GM12878 (cell line): ENCODE measurements around the gene TEX264. TPM values are rescaled to one million over a fixed set of nuclear protein-coding genes. Genes with fewer than 3 reads are reported as not detected.

ENCODE experiments used
- ATAC-seq: fragments of 200-7000 bp; cut with Tn5 transposase; 3 replicates; pipeline ENCODE4 v1.9.1; 2020; ENCODE audit warnings: mild to moderate bottlenecking, moderate library complexity
- BruUV-seq: library from RNA; stranded (reverse); fragments of 400-500 nt; replicated peaks from 2 replicates; lab custom pipeline; 2021; lab: Mats Ljungman, UMichigan
- CTCF ChIA-PET: fragments of 300-600 bp; sonication (Branson Sonifier 250); formaldehyde crosslinking; extraction: SDS; loops from one replicate; lab custom pipeline; 2021; ENCODE audit warnings: inconsistent platforms; lab: Yijun Ruan, JAX
- POLR2A ChIA-PET: fragments of 350-600 bp; formaldehyde crosslinking; extraction: SDS; loops from one replicate; lab custom pipeline; 2021; ENCODE audit warnings: inconsistent platforms; lab: Charles Lee
- RAD21 ChIA-PET: fragments of 300-600 bp; sonication (Branson Sonifier 250); formaldehyde crosslinking; loops from one replicate; lab custom pipeline; 2023; ENCODE audit warnings: antibody characterized with exemption; ENCODE audit not compliant: unreplicated experiment; lab: Charles Lee
- SMC1A ChIA-PET: fragments of 300-600 bp; sonication (Branson Sonifier 250); formaldehyde crosslinking; loops from one replicate; lab custom pipeline; 2023; ENCODE audit not compliant: unreplicated experiment, uncharacterized antibody; lab: Charles Lee
- DNase-seq: peaks from one replicate; pipeline ENCODE4 v3.0.0-alpha.2; 2011; ENCODE audit warnings: low read depth, low spot score
- FAIRE-seq: peaks from 3 replicates; lab custom pipeline; 2011; peaks lifted over from hg19 to GRCh38; lab: Jason Lieb, UNC
- H2AFZ ChIP-seq: 2 replicates; pipeline ENCODE4 v1.6.0; 2011; ENCODE audit warnings: low read depth, low read length, control low read depth; ENCODE audit not compliant: control insufficient read depth
- H3K27ac ChIP-seq: 2 replicates; pipeline ENCODE4 v1.5.1; 2011; ENCODE audit warnings: control low read depth; ENCODE audit not compliant: control insufficient read depth, insufficient read depth
- H3K27me3 ChIP-seq, 2 experiments: replicated peaks in 1 of 2; 2 replicates each; pipeline versions ENCODE4 v1.6.0 to v1.6.1; 2011; ENCODE audit warnings: low read length in 1 of 2; ENCODE audit not compliant: control insufficient read depth in 2 of 2, insufficient read depth in 2 of 2
- H3K36me3 ChIP-seq, 2 experiments: 2 replicates each; pipeline ENCODE4 v1.5.1; 2011; ENCODE audit warnings: low read length in 1 of 2; ENCODE audit not compliant: control insufficient read depth in 2 of 2, insufficient read depth in 2 of 2
- H3K4me1 ChIP-seq: 2 replicates; pipeline ENCODE4 v1.6.1; 2011; ENCODE audit warnings: mild to moderate bottlenecking, low read length, moderate library complexity, mixed read lengths; ENCODE audit not compliant: control insufficient read depth, insufficient read depth
- H3K4me2 ChIP-seq: 2 replicates; pipeline ENCODE4 v1.6.0; 2011; ENCODE audit warnings: control low read depth; ENCODE audit not compliant: control insufficient read depth, insufficient read depth
- H3K4me3 ChIP-seq: fragments of 200-600 bp; sonication (generic); 2 replicates; pipeline ENCODE4 v1.5.1; 2016
- H3K79me2 ChIP-seq: 2 replicates; pipeline ENCODE4 v1.6.0; 2011; ENCODE audit warnings: low read length; ENCODE audit not compliant: control insufficient read depth, insufficient read depth
- H3K9ac ChIP-seq: 2 replicates; pipeline ENCODE4 v1.8.0; 2011; ENCODE audit warnings: low read length, control low read depth, mixed read lengths; ENCODE audit not compliant: control insufficient read depth, insufficient read depth
- H3K9me3 ChIP-seq: replicated peaks from 3 replicates; pipeline ENCODE4 v1.5.1; 2011; ENCODE audit warnings: mild to moderate bottlenecking, low read length; ENCODE audit not compliant: control insufficient read depth, insufficient read depth
- H4K20me1 ChIP-seq: 2 replicates; pipeline ENCODE4 v1.6.0; 2011; ENCODE audit not compliant: control insufficient read depth, insufficient read depth
- ATF7 ChIP-seq: fragments of 450-650 bp; IDR thresholded peaks from 2 replicates; pipeline ENCODE4 v1.6.1; 2016; ENCODE audit warnings: low read depth, mild to moderate bottlenecking
- FOXK2 ChIP-seq: fragments of 450-650 bp; IDR thresholded peaks from 2 replicates; pipeline ENCODE4 v1.6.1; 2017; ENCODE audit warnings: mild to moderate bottlenecking, moderate library complexity
- IKZF2 ChIP-seq, 2 experiments: fragments of 450-650 bp; IDR thresholded peaks; 2 replicates each; pipeline ENCODE4 v1.6.1; 2017; ENCODE audit warnings: mild to moderate bottlenecking in 2 of 2, moderate library complexity in 2 of 2
- POLR2AphosphoS5 ChIP-seq: IDR thresholded peaks from 2 replicates; pipeline ENCODE4 v1.6.1; 2011; ENCODE audit warnings: mild to moderate bottlenecking, low read length, inconsistent platforms
- PRDM15 ChIP-seq: fragments of 450-650 bp; formaldehyde crosslinking; IDR thresholded peaks from 2 replicates; pipeline ENCODE4 v1.4.0; 2020; ENCODE audit warnings: mild to moderate bottlenecking, moderate library complexity
- RELA ChIP-seq: fragments of 450-650 bp; IDR thresholded peaks from 2 replicates; pipeline ENCODE4 v1.8.0; 2014; ENCODE audit warnings: borderline replicate concordance; ENCODE audit not compliant: partially characterized antibody
- ZNF24 ChIP-seq: fragments of 450-650 bp; IDR thresholded peaks from 2 replicates; pipeline ENCODE4 v1.6.1; 2017; ENCODE audit warnings: antibody characterized with exemption, mild to moderate bottlenecking
- ZNF592 ChIP-seq: fragments of 450-650 bp; IDR thresholded peaks from 2 replicates; pipeline ENCODE4 v1.6.1; 2017; ENCODE audit warnings: mild to moderate bottlenecking, moderate library complexity
- WGBS: methylation state at CpG from one replicate; pipeline ENCODE4 v1.1.6; 2016; ENCODE audit warnings: low lambda C conversion rate; ENCODE audit not compliant: insufficient replicate concordance, insufficient coverage; ENCODE audit errors: missing lambda C conversion rate; 5-methylcytosine and 5-hydroxymethylcytosine counted together
- in situ Hi-C: fragments of 300-500 bp; cut with MboI; formaldehyde crosslinking; loops from 9 replicates; pipeline ENCODE4 v1.14.3; 2018; ENCODE audit warnings: mixed read lengths
- intact Hi-C: fragments of 100-400 bp; cut with micrococcal nuclease; formaldehyde crosslinking; loops from one replicate; pipeline ENCODE4 v1.14.2; 2022; ENCODE audit not compliant: unreplicated experiment
- polyA plus RNA-seq, 11 experiments: library from polyadenylated mRNA; depleted of rRNA in 4 of 11; unstranded in 6 of 11; stranded (reverse) in 5 of 11; fragments of >200 nt; fragmentation: Nextera tagmentation in 4 of 11; fragmentation: Illumina TruSeq in 1 of 11; extraction: Ambion mirVana in 4 of 11; extraction: Trizol in 1 of 11; gene quantifications; 1 replicate in 1 of 11; 2 replicates in 10 of 11; pipeline versions ENCODE4 v1.2.1 to v1.2.3, GENCODE V29; 2011 to 2016; ENCODE audit warnings: inconsistent platforms in 2 of 11, missing spikeins in 2 of 11, low read depth in 1 of 11
- total RNA-seq, 4 experiments: library from RNA; depleted of rRNA in 3 of 4; stranded (reverse); fragments of >200 nt in 3 of 4; fragmentation: Illumina TruSeq in 1 of 4; extraction: Trizol in 1 of 4; gene quantifications; 2 replicates each; pipeline versions ENCODE4 v1.2.1 to v1.2.3, GENCODE V29; 2013 to 2021
- TF ChIP-seq, protein P1 (sequence below): IDR thresholded peaks from 2 replicates; pipeline ENCODE4 v1.6.1; 2011; ENCODE audit warnings: low read depth, low read length, improper control_type of control experiment, borderline replicate concordance

TEX264 gene
- total and polyA plus RNA-seq, 10 of the 15 experiments (the other 5 are each of a cell fraction or from before 2014, with no cell fraction given) = 3.6 to 63.0 (median 52.4) TPM

DNA sequence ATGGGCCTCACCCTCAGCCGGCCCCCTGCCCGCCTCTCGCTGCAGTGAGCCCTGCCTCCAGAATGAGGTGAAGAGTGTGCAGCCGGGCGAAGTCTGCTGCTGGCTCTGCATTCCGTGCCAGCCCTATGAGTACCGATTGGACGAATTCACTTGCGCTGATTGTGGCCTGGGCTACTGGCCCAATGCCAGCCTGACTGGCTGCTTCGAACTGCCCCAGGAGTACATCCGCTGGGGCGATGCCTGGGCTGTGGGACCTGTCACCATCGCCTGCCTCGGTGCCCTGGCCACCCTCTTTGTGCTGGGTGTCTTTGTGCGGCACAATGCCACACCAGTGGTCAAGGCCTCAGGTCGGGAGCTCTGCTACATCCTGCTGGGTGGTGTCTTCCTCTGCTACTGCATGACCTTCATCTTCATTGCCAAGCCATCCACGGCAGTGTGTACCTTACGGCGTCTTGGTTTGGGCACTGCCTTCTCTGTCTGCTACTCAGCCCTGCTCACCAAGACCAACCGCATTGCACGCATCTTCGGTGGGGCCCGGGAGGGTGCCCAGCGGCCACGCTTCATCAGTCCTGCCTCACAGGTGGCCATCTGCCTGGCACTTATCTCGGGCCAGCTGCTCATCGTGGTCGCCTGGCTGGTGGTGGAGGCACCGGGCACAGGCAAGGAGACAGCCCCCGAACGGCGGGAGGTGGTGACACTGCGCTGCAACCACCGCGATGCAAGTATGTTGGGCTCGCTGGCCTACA lies 44.4 kb downstream of the TEX264 start (continued):
- TF ChIP-seq PRDM15 (CRISPR knock-in tag) (no peak), POLR2AphosphoS5 (no peak)
- TF ChIP-seq, protein P1, sequence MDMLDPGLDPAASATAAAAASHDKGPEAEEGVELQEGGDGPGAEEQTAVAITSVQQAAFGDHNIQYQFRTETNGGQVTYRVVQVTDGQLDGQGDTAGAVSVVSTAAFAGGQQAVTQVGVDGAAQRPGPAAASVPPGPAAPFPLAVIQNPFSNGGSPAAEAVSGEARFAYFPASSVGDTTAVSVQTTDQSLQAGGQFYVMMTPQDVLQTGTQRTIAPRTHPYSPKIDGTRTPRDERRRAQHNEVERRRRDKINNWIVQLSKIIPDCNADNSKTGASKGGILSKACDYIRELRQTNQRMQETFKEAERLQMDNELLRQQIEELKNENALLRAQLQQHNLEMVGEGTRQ = no peak
- TF ChIP-seq, all 136 proteins: peak for 0

- ChIA-PET RAD21 (no interaction called here), SMC1A (interaction anchor here (0.9 to 1.7 kb wide), 2 partner anchors 83 to 84 kb away, joined by 3 to 4 read pairs; no protein-coding TSS in a partner anchor), CTCF (interaction anchor here (0.6 to 5.6 kb wide), 4 partner anchors 83 to 284 kb away, joined by 3 to 116 read pairs (median 5); partner anchors contain the start of gene DCAF1), POLR2A (no interaction called here)
- Histone ChIP-seq H4K20me1 (no peaks in the 10 kb centered on the region), H3K4me1 (no peaks in the 10 kb centered on the region), H3K36me3 (no peaks in the 10 kb centered on the region), H3K79me2 (no peaks in the 10 kb centered on the region), H3K4me3 (no peak overlapping the region), H3K27ac (no peak overlapping the region), H3K9ac (no peak overlapping the region), H2AFZ (no peak overlapping the region), H3K27me3 (no peaks in the 10 kb centered on the region), H3K9me3 (no peaks in the 10 kb centered on the region), H3K4me2 (no peak overlapping the region)
- TF ChIP-seq FOXK2 (no peak), ATF7 (no peak), ZNF24 (no peak), RELA (no peak), IKZF2 (IDR thresholded peaks at IDR 0.05) (no peak), ZNF592 (no peak)
- DNase-seq (no peak), FAIRE-seq (no peak), ATAC-seq (no peak)
- no TSS peak for BruUV-seq
- WGBS = 50% methylated on average over 8 of the region's 8 CpGs
- intact Hi-C loops = no loop called here
- in situ Hi-C loops = no loop called here
Measured at GRCh38 chr3:51715977-51716294, 44.9 kb downstream of the TEX264 start.
